GM19043 (cell line): Measurements from ENCODE around the gene OTOP3.

Experiments
- ATAC-seq: cut with Tn5 transposase; IDR thresholded peaks from one replicate; pipeline ENCODE4 v1.9.1; 2021; ENCODE audit warnings: low read depth; ENCODE audit not compliant: unreplicated experiment

Gene OTOP3

GRCh38 chr17:74916851-74917199 is 18.9 kb upstream of the OTOP3 start:
- ATAC-seq = no peak

- ATAC-seq = no peak
Observed at GRCh38 chr17:74917430-74917829, 18.3 kb upstream of the OTOP3 start.

DNA sequence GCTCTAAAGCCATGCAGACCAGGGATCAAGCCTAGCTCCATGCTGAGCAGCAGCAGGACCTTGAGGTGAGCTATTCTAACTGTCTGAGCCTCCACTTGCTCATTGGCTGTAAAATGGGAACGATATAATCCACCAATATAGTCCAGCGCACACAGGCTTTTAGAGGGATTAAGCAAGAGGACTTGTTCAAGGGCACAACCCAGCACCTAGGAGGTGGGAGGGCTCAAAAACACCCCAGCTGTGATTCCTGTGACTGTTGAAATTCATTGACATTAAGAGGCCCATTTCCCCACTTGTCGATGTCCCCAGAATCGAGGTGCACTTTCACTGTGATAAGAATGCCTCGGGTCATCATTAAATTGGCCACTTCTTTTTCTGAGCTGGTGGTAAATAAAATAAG is 16.8 kb upstream of the OTOP3 start:
- no peak for ATAC-seq

DNA sequence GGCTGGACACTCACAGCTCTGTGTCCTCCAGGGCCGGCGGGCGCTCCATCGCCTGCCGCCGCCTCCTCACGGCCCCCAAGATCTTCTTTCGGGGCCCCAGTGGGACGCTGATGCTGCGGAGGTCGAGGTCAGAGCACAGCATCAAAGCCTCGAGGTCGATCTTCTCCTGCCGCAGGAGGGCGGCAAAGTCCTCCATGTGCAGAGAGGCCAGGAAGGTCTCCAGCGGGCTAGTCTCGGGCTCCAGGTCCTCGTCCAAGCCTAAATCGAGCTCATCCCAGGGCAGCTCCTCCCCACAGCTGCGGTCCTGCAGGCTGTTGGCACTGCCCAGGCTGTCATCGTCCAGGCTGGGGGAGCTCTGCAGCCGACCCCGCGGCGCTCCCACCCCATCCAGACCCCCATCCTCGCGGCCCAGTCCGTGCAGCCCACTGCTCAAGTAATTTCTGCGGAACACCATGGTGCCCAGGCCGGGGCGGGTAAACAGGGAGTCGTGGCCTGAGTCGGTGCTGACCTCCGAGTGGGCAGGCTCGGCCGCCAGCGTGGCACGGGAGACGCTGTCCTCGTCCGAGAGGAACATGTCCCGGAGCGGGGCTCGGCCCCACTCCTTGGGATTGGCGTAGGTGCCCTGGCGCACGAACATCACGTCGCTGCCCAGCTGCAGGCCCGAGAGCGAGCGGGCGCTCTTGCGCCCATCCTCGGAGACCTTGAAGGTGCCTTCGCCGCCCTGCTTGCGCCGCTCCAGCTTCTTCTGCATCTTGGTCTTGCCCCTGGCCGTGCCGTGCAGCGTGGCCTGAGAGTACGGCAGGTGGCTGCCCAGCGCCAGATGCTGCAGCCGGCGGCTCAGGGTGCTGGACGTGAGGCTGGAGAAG is 16.0 kb upstream of the OTOP3 start:
- ATAC-seq = no peak

DNA sequence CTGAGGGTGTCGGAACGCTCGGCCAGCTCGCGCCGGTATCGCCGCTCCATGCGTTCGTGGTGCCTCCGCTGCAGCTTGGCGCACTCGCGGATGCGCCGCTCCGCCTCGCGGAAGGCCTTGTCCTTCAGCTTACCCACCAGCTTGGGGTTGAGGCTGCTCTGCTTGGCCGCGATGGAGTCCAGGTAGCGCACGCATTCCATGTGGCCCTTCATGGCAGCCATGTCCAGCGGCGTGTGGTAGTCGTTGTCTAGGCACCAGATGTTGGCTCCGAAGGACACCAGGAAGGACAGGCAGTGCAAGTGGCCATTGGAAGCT is 15.4 kb upstream of the OTOP3 start:
- no peak for ATAC-seq

DNA sequence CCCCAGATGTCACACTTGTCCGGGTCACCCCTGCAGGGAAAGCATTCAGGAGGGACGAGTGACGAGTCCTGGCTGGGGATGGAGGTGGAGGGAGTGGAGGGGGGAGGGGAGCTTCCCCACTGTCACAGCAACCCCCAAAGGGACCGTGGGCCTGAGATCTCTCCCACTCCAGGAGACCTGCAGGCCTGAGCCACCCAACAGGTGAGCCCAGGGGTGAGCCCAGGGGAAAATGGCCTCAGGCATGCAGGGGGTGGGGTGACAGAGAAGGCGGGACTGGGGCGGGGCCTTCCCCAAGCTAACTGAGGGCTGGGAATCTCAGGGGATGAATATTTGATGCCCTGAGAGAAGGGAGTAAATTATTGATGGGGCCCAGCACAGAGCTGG is 15.1 kb upstream of the OTOP3 start:
- no peak for ATAC-seq

GRCh38 chr17:74921026-74921681 is 14.5 kb upstream of the OTOP3 start:
- ATAC-seq = no peak

GRCh38 chr17:74921769-74922168 is 13.9 kb upstream of the OTOP3 start:
- ATAC-seq = no peak

DNA sequence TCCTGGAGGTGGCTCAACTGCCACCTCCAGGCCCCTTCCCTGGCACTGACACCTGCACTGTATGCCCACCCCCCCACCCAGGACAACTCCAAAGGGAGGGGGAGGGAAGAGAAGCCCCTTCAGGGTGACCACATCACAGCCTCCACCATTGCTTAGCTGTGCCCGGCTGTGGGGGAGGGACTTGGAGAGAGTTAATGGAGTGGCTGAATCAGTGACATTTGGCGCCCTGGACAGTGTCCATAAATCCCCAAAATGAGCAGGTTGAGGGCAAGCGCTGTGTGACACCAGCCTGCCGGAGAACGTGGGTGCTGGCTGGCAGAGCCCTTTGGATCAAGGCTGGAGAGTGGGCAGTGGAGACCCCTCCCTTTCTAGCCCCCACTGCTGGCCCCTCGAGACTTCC is 13.5 kb upstream of the OTOP3 start:
- ATAC-seq = no peak

GRCh38 chr17:74922694-74923537 is 12.8 kb upstream of the OTOP3 start, which contains the start of gene USH1G:
Gene USH1G (minus strand): TSS chr17:74923255. CDS start chr17:74923073, 182 bp downstream.
- no peak for ATAC-seq

GRCh38 chr17:74923538-74924249 is 12.0 kb upstream of the OTOP3 start:
- ATAC-seq = no peak

- no peak for ATAC-seq
Observed at GRCh38 chr17:74924250-74924948, 11.3 kb upstream of the OTOP3 start, which contains the start of gene OTOP2. Gene OTOP2 (plus strand): TSS chr17:74924273. CDS start chr17:74924633, 360 bp downstream.

GRCh38 chr17:74925242-74925641 is 10.5 kb upstream of the OTOP3 start:
- no peak for ATAC-seq

- no peak for ATAC-seq
Observed at GRCh38 chr17:74928786-74929185, 6.9 kb upstream of the OTOP3 start.

- ATAC-seq = no peak
Observed at GRCh38 chr17:74930535-74931036, 5.1 kb upstream of the OTOP3 start.

DNA sequence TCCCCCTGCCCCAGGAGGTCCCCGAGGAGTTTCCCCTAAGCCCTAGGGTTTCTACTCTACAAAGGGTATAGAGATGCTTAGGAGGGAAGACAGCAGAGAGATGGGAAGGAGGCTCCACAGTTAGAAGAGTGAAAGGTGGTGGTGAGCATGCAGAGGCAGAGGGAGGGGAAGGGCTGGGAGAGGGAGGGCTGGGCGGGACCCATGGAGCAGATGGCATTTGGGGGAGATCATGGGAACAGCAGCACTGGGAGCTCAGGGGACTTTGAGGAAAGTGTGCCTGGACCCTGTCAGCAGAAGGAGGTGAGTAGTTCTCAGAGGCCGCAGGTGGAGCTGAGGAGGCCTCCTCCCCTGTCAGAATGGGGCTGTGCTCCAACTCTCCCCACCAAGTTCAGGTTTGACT is 650 bp upstream of the OTOP3 start:
- ATAC-seq = no peak

DNA sequence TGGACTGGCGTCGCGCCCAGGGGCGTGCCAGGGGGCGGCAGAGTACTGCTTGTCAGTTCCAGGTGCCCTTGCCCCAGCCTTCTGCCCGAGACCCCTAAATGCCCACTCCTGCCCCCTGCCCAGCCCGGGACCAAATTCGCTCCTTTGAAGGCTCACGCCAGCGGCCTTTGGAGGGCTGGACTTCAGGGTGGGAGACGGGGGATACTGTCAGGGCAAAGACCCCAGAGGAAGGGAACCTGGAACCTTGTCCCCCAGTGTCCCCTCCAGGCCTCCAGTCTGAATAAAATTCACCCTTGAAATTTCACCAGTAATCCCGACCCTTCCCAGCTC is 737 bp downstream of the OTOP3 start:
- ATAC-seq = no peak

DNA sequence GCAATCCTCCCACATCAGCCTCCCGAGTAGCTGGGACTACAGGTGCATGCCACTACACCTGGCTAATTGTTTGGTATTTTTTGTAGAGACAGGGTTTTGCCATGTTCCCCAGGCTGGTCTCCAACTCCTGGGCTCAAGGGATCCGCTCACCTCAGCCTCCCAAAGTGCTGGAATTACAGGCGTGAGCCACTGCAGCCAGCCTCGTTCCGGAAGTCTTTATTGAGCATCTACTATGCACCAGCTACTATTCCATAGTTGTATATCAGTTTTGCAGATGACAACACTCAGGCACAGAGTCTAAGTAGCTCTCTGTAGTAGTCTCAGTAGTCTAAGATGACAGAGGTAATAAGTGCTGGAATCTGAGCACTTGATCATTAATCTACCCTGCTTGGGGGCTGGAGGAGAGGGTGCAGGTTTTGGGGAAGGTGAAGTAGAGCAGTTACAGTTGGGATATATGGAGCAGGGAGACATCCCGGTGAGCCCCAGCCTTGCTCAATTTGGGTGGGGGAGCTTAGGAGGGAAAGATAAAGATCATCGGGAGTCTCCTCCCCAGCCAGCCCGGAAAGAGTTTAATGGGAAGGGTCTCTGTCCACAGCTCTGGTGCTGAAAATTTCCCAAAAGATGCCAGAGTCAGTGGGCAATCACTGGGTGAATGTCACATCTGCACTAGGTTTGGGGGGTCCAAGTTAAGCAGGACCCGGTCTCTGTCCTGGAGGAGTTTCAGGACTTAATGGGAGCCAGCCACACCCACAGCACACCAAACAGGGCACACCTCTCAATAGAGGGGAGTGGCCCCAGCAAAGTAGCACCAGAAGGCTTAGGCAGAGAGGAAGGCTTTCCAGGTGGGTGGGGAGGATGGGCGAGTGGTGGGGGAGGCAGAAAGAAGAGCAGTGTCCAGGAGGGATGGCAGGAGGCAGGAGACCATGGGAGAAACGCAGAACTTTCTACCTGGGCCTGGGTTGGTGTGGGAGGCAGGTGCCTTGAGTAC is 1.7 kb downstream of the OTOP3 start:
- ATAC-seq = no peak
